GM19240 (cell line): Measurements from ENCODE around the gene ELAVL2.

Experiments used
- DNase-seq: peaks from one replicate; pipeline ENCODE4 v3.0.0; 2011; ENCODE audit warnings: low spot score; ENCODE audit not compliant: insufficient read length

ELAVL2 gene

GRCh38 chr9:23821375-23822181, 4.5 kb downstream of the ELAVL2 start:
- DNase-seq, result no peak

- no peak for DNase-seq
Observed at GRCh38 chr9:23820451-23821374, 5.3 kb downstream of the ELAVL2 start.

GRCh38 chr9:23819403-23819802, 6.6 kb downstream of the ELAVL2 start:
- no peak for DNase-seq

DNA sequence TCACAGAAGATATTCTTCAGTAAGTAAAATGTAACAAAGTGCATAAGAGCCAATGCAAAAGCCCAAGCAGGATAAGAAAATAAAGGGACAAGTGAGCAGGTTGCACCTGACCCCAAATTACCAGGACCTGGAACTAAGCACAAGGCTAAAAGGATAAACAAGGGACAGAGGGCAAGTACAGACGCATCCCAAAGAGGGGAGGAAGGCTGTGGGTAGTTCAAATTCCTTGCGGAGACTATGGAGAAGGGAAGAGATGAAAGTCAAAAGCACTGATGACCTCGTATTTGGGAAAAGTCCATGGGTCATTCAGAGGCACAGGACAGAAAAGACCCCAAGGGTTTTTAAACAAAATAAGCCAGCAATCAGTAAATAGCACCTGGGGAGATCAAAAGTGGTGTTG, 11.8 kb downstream of the ELAVL2 start:
- no peak for DNase-seq

GRCh38 chr9:23812673-23813072, 13.4 kb downstream of the ELAVL2 start:
- no peak for DNase-seq

DNA sequence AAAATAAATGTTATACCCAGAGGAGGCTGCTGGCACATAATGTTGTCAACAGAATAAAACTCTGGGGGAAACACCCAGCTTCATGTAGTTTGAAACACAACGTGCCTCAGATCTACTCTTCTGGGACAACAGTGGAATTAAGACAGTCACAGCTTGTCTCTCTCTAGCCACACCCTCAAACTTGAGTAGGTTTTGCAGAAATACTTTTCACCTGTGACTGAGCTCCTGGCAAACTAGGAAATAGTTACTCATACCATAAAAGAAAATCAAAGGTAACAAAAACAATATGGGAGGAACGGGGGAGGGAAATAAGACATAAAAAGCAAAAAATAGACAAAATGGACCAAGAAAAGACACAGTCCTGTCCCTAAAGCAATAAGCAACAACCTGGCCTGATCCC, 14.4 kb downstream of the ELAVL2 start:
- DNase-seq, result no peak

GRCh38 chr9:23803216-23803615, 22.8 kb downstream of the ELAVL2 start:
- DNase-seq, result no peak

GRCh38 chr9:23801523-23801922, 24.5 kb downstream of the ELAVL2 start:
- no peak for DNase-seq

- DNase-seq, result no peak
Observed at GRCh38 chr9:23799521-23799920, 26.5 kb downstream of the ELAVL2 start.

- no peak for DNase-seq
Observed at GRCh38 chr9:23798325-23798724, 27.7 kb downstream of the ELAVL2 start.

GRCh38 chr9:23796209-23796608, 29.8 kb downstream of the ELAVL2 start:
- DNase-seq, result no peak

GRCh38 chr9:23790351-23791260, 35.4 kb downstream of the ELAVL2 start:
- DNase-seq, result no peak

DNA sequence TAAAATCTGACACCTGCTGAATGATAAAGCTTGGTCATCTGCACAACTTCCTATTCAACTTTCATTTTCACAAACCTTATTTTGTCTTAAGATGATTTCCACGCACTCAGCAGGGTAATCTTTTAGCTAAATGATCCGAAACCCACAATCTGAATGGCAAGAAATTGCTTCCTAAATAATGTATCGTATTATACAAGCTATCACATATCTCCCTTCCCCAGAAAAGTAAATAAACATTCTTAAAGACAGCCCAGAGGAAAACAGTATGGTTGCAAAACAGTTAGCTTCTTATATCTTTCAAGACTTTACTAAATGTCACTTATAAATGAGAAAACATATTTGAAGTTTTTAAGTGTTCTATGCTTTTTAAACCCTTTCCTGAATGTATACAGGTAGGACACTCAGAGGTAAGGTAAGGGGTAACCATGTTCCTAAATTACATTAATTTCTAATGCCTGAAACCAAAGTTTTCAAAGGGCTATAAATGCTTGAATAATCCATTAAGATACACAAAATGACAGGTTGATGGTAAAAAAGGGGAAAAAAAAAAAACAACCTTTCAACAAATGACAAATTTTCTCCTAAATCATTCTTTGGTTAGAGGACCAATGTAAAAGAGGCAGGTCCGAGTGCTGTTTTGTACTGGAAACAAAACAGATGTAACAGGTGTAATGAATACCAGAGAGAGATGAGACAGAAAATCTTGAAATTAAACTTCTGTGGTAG, 36.3 kb downstream of the ELAVL2 start:
- DNase-seq, result no peak

- DNase-seq, result no peak
Observed at GRCh38 chr9:23784962-23785361, 41.1 kb downstream of the ELAVL2 start.

- no peak for DNase-seq
Observed at GRCh38 chr9:23783509-23783908, 42.5 kb downstream of the ELAVL2 start.

- DNase-seq, result no peak
Observed at GRCh38 chr9:23779220-23779619, 46.8 kb downstream of the ELAVL2 start.

DNA sequence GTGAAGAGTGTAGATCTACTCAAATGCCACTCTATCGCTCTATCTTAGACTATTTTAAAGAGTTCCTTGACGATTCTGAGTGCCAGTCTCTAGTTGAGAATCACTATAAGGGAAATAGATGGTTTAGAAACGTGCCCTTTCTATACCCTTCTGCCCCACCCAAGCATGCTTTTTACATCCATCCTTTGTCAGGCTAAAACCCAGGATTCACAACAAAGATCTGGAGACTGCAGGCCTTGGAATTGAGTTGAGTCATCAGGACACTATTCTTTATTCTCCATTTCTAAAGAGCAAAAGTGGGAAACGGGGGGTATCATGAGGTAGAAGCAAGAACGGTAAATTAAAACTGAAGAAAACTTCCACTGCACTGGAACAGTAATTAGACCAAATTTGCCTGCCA, 48.7 kb downstream of the ELAVL2 start:
- no peak for DNase-seq

- DNase-seq, result no peak
Observed at GRCh38 chr9:23775549-23775948, 50.5 kb downstream of the ELAVL2 start.

GRCh38 chr9:23774266-23774665, 51.8 kb downstream of the ELAVL2 start:
- DNase-seq, result no peak

- no peak for DNase-seq
Observed at GRCh38 chr9:23772385-23772783, 53.7 kb downstream of the ELAVL2 start.
